ENCODE data around the gene DCDC2C. TPM values are rescaled to one million over a fixed set of nuclear protein-coding genes. Genes with fewer than 3 reads are reported as not detected.

The DCDC2C gene
- total and polyA plus RNA-seq, 9 of the 15 experiments (the other 6 are each of a cell fraction or from before 2014, with no cell fraction given), result not detected

DNA sequence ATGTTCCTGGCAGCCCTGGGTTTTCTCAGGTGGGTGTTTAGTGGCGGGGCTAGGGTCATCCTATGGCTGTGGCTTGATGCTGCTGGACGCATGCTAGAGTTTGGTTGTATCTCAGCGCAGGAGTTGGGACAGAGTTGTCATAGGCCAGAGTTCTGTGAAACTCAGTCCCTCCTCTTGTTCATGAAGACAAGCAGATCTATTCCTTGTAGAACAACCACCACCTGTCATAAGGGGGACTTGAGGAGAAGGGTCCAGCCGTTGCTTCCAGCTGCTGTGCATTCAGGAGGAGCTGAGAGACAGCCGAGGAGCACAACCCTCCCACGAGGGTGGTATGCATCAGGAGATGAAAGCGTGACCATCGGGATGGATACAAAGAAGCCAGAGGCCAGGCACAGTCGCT, 26.4 kb downstream of the DCDC2C start:
- POLR2A ChIA-PET, result interaction anchor here (0.7 kb wide), 1 partner anchor 1858 kb away, joined by 3 read pairs; no protein-coding TSS in a partner anchor
- intact Hi-C loops (cut with micrococcal nuclease), result loop anchor here (2.0 kb wide), 1 partner anchor 97 kb away; no protein-coding TSS in a partner anchor
- no TSS peak for BruUV-seq (replicated peaks)

More for the DNA sequence above, 26.4 kb downstream of the DCDC2C start:
- Histone ChIP-seq H3K79me2 (ENCODE audit: control insufficient read depth, insufficient read depth, low read length) (no peaks in the 10 kb centered on the region), H3K9me1 (ENCODE audit: control insufficient read depth, insufficient read depth, low read length) (no peaks in the 10 kb centered on the region), H3K27me3 (ENCODE audit: control insufficient read depth in 2 of 2, insufficient read depth in 2 of 2, low read length in 2 of 2) (peaks cover 0 to 27% of the 10 kb centered on the region in 2 experiments; a peak in 3 of 5 replicates), H3K27ac (ENCODE audit: extremely low read depth, low read depth, low read length) (no peak overlapping the region), H3K9me3 (replicated peaks; ENCODE audit: control insufficient read depth, insufficient read depth, low read depth, low read length) (no peaks in the 10 kb centered on the region), H2AFZ (ENCODE audit: low read depth, low read length) (no peak overlapping the region), H3K36me3 (ENCODE audit: control insufficient read depth, insufficient read depth, low read length) (no peaks in the 10 kb centered on the region), H3K4me3 (no peak overlapping the region), H4K20me1 (replicated peaks; ENCODE audit: control insufficient read depth, insufficient read depth, low read length) (no peaks in the 10 kb centered on the region), H3K4me1 (replicated peaks in 1 of 2; ENCODE audit: control insufficient read depth in 2 of 2, insufficient read depth in 2 of 2, low read length in 2 of 2) (no peaks in the 10 kb centered on the region), H3K9ac (ENCODE audit: insufficient read depth in 1 of 2, low read depth in 2 of 2, low read length in 2 of 2) (no peak overlapping the region), H3K4me2 (ENCODE audit: insufficient read depth, low read length) (no peak overlapping the region)
- in situ Hi-C loops (cut with MboI), result no loop called here
- 0% methylated on average over 9 of the region's 9 CpGs for WGBS (ENCODE audit: insufficient coverage, low coverage, missing lambda C conversion rate)
- no peak for DNase-seq (ENCODE audit: extremely low read depth in 1 of 4, low spot score in 3 of 4)
- TF ChIP-seq ARID1B (IDR thresholded peaks at IDR 0.05) (no peak), ZNF384 (IDR thresholded peaks at IDR 0.05; ENCODE audit: low read depth, low read length) (no peak), NFXL1 (CRISPR knock-in tag; IDR thresholded peaks at IDR 0.05) (no peak), FOXA3 (CRISPR knock-in tag; conservative IDR thresholded peaks at IDR 0.05 in 1 of 2, IDR thresholded peaks at IDR 0.05 in 1 of 2) (no peak), ZNF174 (CRISPR knock-in tag; IDR thresholded peaks at IDR 0.05) (no peak), CC2D1A (IDR thresholded peaks at IDR 0.05) (no peak), ZNF561 (CRISPR knock-in tag; conservative IDR thresholded peaks at IDR 0.05) (no peak)
- TF ChIP-seq, protein P1, sequence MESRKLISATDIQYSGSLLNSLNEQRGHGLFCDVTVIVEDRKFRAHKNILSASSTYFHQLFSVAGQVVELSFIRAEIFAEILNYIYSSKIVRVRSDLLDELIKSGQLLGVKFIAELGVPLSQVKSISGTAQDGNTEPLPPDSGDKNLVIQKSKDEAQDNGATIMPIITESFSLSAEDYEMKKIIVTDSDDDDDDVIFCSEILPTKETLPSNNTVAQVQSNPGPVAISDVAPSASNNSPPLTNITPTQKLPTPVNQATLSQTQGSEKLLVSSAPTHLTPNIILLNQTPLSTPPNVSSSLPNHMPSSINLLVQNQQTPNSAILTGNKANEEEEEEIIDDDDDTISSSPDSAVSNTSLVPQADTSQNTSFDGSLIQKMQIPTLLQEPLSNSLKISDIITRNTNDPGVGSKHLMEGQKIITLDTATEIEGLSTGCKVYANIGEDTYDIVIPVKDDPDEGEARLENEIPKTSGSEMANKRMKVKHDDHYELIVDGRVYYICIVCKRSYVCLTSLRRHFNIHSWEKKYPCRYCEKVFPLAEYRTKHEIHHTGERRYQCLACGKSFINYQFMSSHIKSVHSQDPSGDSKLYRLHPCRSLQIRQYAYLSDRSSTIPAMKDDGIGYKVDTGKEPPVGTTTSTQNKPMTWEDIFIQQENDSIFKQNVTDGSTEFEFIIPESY (CRISPR knock-in tag; IDR thresholded peaks at IDR 0.05), result no peak
- TF ChIP-seq, protein P2, sequence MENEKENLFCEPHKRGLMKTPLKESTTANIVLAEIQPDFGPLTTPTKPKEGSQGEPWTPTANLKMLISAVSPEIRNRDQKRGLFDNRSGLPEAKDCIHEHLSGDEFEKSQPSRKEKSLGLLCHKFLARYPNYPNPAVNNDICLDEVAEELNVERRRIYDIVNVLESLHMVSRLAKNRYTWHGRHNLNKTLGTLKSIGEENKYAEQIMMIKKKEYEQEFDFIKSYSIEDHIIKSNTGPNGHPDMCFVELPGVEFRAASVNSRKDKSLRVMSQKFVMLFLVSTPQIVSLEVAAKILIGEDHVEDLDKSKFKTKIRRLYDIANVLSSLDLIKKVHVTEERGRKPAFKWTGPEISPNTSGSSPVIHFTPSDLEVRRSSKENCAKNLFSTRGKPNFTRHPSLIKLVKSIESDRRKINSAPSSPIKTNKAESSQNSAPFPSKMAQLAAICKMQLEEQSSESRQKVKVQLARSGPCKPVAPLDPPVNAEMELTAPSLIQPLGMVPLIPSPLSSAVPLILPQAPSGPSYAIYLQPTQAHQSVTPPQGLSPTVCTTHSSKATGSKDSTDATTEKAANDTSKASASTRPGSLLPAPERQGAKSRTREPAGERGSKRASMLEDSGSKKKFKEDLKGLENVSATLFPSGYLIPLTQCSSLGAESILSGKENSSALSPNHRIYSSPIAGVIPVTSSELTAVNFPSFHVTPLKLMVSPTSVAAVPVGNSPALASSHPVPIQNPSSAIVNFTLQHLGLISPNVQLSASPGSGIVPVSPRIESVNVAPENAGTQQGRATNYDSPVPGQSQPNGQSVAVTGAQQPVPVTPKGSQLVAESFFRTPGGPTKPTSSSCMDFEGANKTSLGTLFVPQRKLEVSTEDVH (IDR thresholded peaks at IDR 0.05; ENCODE audit: low read depth, partially characterized antibody), result no peak
- TF ChIP-seq, protein P3, sequence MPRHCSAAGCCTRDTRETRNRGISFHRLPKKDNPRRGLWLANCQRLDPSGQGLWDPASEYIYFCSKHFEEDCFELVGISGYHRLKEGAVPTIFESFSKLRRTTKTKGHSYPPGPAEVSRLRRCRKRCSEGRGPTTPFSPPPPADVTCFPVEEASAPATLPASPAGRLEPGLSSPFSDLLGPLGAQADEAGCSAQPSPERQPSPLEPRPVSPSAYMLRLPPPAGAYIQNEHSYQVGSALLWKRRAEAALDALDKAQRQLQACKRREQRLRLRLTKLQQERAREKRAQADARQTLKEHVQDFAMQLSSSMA (CRISPR knock-in tag; IDR thresholded peaks at IDR 0.05), result no peak
- TF ChIP-seq, protein P4, sequence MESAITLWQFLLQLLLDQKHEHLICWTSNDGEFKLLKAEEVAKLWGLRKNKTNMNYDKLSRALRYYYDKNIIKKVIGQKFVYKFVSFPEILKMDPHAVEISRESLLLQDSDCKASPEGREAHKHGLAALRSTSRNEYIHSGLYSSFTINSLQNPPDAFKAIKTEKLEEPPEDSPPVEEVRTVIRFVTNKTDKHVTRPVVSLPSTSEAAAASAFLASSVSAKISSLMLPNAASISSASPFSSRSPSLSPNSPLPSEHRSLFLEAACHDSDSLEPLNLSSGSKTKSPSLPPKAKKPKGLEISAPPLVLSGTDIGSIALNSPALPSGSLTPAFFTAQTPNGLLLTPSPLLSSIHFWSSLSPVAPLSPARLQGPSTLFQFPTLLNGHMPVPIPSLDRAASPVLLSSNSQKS (CRISPR knock-in tag; IDR thresholded peaks at IDR 0.05), result no peak
- TF ChIP-seq, protein P5, sequence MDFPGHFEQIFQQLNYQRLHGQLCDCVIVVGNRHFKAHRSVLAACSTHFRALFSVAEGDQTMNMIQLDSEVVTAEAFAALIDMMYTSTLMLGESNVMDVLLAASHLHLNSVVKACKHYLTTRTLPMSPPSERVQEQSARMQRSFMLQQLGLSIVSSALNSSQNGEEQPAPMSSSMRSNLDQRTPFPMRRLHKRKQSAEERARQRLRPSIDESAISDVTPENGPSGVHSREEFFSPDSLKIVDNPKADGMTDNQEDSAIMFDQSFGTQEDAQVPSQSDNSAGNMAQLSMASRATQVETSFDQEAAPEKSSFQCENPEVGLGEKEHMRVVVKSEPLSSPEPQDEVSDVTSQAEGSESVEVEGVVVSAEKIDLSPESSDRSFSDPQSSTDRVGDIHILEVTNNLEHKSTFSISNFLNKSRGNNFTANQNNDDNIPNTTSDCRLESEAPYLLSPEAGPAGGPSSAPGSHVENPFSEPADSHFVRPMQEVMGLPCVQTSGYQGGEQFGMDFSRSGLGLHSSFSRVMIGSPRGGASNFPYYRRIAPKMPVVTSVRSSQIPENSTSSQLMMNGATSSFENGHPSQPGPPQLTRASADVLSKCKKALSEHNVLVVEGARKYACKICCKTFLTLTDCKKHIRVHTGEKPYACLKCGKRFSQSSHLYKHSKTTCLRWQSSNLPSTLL (IDR thresholded peaks at IDR 0.05), result no peak
- no peak for FAIRE-seq
- ATAC-seq, result no peak
- CTCF ChIA-PET (ENCODE audit: low intra/inter-chr PET ratio), result no interaction called here
